Ishikawa (cell line): ENCODE results near the gene RBL2.

Experiments used
- CEBPB ChIP-seq: IDR thresholded peaks from 2 replicates; pipeline ENCODE4 v1.6.1; 2012
- CREB1 ChIP-seq: IDR thresholded peaks from 2 replicates; pipeline ENCODE4 v1.6.1; 2012; ENCODE audit warnings: low read depth
- EGR1 ChIP-seq: IDR thresholded peaks from 2 replicates; pipeline ENCODE4 v1.6.1; 2012
- EP300 ChIP-seq: IDR thresholded peaks from 2 replicates; pipeline ENCODE4 v1.6.1; 2012; ENCODE audit warnings: borderline replicate concordance
- FOXM1 ChIP-seq: IDR thresholded peaks from 2 replicates; pipeline ENCODE4 v1.6.1; 2012; ENCODE audit warnings: low read depth, borderline replicate concordance
- NFIC ChIP-seq: IDR thresholded peaks from 2 replicates; pipeline ENCODE4 v1.6.1; 2012
- RAD21 ChIP-seq: IDR thresholded peaks from 2 replicates; pipeline ENCODE4 v1.6.1; 2012; ENCODE audit warnings: low read depth
- TAF1 ChIP-seq: IDR thresholded peaks from 2 replicates; pipeline ENCODE4 v1.6.1; 2012; ENCODE audit warnings: low read depth, mild to moderate bottlenecking
- TCF12 ChIP-seq: IDR thresholded peaks from 2 replicates; pipeline ENCODE4 v1.6.1; 2012; ENCODE audit warnings: low read depth
- TEAD4 ChIP-seq: IDR thresholded peaks from 2 replicates; pipeline ENCODE4 v1.6.1; 2012
- YY1 ChIP-seq: IDR thresholded peaks from 2 replicates; pipeline ENCODE4 v1.6.1; 2012; ENCODE audit warnings: low read depth
- ZBTB7A ChIP-seq: IDR thresholded peaks from 2 replicates; pipeline ENCODE4 v1.6.1; 2012; ENCODE audit warnings: low read depth
- TF ChIP-seq, protein P1 (sequence below): IDR thresholded peaks from 2 replicates; pipeline ENCODE4 v1.6.1; 2012; ENCODE audit warnings: low read depth, mild to moderate bottlenecking
- TF ChIP-seq, protein P2 (sequence below): IDR thresholded peaks from 2 replicates; pipeline ENCODE4 v1.6.1; 2012
- TF ChIP-seq, protein P3 (sequence below): IDR thresholded peaks from 2 replicates; pipeline ENCODE4 v1.6.1; 2012

RBL2 gene

DNA sequence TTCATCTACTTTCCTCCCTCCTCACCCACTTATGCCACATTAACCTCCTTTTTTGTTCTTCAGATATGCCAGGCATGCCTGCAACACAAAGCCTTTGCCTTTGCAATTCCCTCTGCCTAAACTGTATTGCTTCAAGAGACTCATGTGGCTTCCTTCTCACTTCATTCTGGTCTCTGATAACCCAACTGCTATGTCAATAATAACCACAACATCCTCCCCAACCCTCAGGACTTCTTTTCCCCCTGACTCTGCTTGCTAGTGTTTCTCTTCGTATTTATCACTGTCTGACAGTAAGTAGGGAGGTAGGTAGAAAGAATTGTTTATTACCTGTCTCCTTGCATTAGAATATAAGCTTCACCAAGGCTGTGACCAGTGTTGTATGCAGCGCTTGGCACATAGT is 22.4 kb downstream of the RBL2 start:
- TF ChIP-seq FOXM1 (no peak), NFIC (no peak), TEAD4 (no peak), CEBPB (no peak), YY1 (no peak), TCF12 (no peak), RAD21 (no peak), TAF1 (no peak), EGR1 (no peak), ZBTB7A (no peak), CREB1 (no peak), EP300 (no peak)
- TF ChIP-seq, protein P1, sequence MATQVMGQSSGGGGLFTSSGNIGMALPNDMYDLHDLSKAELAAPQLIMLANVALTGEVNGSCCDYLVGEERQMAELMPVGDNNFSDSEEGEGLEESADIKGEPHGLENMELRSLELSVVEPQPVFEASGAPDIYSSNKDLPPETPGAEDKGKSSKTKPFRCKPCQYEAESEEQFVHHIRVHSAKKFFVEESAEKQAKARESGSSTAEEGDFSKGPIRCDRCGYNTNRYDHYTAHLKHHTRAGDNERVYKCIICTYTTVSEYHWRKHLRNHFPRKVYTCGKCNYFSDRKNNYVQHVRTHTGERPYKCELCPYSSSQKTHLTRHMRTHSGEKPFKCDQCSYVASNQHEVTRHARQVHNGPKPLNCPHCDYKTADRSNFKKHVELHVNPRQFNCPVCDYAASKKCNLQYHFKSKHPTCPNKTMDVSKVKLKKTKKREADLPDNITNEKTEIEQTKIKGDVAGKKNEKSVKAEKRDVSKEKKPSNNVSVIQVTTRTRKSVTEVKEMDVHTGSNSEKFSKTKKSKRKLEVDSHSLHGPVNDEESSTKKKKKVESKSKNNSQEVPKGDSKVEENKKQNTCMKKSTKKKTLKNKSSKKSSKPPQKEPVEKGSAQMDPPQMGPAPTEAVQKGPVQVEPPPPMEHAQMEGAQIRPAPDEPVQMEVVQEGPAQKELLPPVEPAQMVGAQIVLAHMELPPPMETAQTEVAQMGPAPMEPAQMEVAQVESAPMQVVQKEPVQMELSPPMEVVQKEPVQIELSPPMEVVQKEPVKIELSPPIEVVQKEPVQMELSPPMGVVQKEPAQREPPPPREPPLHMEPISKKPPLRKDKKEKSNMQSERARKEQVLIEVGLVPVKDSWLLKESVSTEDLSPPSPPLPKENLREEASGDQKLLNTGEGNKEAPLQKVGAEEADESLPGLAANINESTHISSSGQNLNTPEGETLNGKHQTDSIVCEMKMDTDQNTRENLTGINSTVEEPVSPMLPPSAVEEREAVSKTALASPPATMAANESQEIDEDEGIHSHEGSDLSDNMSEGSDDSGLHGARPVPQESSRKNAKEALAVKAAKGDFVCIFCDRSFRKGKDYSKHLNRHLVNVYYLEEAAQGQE: no peak
- TF ChIP-seq, protein P2, sequence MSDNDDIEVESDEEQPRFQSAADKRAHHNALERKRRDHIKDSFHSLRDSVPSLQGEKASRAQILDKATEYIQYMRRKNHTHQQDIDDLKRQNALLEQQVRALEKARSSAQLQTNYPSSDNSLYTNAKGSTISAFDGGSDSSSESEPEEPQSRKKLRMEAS: no peak
- TF ChIP-seq, protein P3, sequence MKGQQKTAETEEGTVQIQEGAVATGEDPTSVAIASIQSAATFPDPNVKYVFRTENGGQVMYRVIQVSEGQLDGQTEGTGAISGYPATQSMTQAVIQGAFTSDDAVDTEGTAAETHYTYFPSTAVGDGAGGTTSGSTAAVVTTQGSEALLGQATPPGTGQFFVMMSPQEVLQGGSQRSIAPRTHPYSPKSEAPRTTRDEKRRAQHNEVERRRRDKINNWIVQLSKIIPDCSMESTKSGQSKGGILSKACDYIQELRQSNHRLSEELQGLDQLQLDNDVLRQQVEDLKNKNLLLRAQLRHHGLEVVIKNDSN: no peak

DNA sequence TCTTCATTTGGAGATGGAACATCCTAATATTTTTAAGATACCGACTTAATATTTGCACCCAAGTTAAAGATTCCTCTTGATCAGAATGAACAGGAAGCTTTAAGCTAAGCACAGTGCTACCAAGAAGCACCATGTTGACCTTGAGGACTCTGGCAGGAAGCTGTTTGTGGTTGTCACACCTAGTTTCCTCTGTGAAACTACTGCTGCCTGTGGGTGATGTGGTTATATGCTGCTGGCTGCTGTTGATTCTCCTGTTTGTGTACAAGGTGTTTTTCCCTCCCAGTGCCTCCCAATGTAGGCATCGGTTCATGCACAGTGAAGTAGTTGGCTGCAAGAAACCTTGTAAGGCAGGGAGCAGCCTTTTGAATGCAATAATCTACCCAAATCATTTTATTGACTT is 23.4 kb downstream of the RBL2 start:
- TF ChIP-seq, protein P1: no peak
- TF ChIP-seq TEAD4 (no peak), CEBPB (no peak), NFIC (no peak), FOXM1 (no peak), EP300 (no peak), EGR1 (no peak), ZBTB7A (no peak), CREB1 (no peak), TAF1 (no peak), RAD21 (no peak), TCF12 (no peak)
- TF ChIP-seq, protein P3: no peak
- TF ChIP-seq, protein P2: no peak

DNA sequence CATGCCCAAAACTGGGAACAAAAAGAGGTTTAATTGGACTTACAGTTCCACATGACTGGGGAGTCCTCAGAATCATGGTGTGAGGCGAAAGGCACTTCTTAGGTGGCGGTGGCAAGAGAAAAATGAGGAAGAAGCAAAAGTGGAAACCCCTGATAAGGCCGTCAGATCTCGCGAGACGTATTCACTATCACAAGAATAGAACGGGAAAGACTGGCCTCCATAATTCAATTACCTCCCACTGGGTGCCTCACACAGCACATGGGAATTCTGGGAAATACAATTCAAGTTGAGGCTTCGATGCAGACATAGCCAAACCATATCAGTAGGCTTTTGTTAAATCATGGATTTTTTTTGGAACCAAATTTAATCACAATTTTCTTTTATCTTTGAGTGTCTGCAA is 24.4 kb downstream of the RBL2 start:
- no peak for TF ChIP-seq YY1
- TF ChIP-seq TCF12: no peak
- TF ChIP-seq, protein P3: no peak
- TF ChIP-seq, protein P2: no peak
- no peak for TF ChIP-seq NFIC
- no peak for TF ChIP-seq FOXM1
- TF ChIP-seq, protein P1: no peak
- TF ChIP-seq EP300: no peak
- no peak for TF ChIP-seq TAF1
- no peak for TF ChIP-seq EGR1
- TF ChIP-seq CREB1: no peak
- TF ChIP-seq CEBPB: no peak
- no peak for TF ChIP-seq TEAD4
- TF ChIP-seq RAD21: no peak
- TF ChIP-seq ZBTB7A: no peak
